ENCODE results near the gene TBC1D22A.

TBC1D22A gene

DNA sequence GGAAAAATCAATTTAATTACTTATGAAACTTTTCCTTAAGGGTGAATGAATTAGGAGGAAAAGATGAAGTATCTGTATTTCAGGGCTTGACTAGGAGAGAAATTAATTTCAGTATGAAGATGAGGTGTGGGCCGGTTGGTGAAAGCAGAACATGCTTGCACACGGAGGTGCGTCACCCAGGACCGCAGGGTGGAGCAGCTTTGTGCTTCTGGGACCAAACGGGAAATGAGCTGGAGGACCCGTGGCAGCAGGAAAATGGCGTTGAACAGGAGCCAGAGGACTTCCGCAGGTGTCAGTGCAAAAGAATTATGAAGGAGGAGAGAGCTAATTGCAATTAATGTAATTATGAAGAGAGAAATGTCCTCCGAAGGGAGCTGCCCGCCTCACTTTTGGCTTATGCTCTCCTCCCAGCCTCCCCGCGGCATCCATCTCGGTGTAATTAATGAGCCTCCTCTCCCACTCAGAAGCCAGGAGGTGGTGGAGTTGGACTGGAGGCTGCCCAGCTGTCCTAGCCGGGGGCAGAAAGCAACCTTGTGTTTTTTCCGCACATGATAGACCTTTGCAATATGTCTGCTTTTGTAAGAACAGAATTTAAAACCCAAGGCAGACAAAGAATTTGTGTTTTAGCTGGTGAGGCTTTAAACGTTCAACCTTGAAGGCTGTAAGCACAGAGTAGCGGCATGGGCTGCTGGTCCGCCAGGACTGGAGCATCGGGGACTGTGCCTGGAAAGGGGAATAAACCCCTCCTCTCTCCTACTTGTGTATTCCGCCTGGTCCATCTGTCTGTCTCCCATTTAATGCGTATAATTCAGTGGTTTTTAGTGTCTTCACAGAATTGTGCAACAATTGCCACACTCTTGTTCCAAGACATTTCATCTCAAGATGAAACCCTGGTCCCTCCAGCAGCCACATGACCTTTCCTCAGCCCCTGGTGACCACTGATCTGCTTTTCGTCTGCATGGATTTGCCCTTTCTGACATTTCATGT is 180.6 kb downstream of the TBC1D22A start:
- no peak for FAIRE-seq
- DNase-seq (ENCODE audit: insufficient read length, low spot score): no peak

DNA sequence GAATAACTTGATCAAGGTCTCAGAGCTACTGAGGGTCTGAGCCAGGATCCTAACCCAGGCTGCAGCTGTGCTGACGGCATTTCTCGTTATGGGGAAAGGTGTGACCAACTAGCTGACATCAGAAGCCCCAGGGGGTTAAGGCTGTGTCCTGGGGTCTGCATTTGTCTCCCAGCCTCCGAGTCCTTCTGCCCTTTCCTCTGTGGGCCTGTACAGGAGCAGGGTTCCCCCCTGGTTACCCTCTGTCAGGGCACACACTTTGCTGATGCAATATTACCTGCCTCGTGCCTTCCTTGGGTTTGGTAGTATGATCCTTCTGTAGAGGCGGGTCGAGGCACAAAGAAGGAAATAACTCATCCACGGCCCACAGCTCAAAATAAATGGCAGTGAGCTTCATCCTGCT is 183.0 kb downstream of the TBC1D22A start:
- no peak for FAIRE-seq
- no peak for DNase-seq (ENCODE audit: insufficient read length, low spot score)

DNA sequence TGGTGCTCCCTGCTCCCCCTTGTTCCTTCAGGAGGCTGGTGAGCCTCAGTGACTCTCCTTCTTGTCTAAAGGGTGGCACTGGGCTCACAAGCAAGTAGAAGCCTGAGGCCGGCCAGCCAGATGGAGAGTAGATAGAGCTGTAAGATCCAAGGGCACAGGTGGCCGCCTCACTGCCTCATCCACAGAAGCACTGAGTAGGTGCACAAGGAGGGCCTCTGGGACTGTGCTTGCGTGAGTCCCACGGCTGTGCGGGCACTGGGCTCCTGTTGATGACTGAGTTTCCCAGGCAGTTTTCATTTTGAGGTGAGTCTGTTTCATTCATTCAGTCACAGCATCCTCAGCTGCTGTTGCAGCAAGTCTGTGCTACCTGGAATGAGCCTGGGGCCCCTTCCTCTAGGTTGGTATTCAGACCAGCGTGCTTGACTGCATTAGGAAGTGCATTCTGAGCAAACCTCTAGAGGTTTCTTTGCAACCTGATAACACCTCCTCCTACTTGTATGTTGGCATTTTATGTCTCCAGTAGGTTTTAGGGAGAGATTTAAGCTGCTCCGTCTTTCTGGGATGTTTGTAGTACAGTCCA is 184.0 kb downstream of the TBC1D22A start:
- FAIRE-seq (no peak), DNase-seq (ENCODE audit: insufficient read length, low spot score) (no peak)

DNA sequence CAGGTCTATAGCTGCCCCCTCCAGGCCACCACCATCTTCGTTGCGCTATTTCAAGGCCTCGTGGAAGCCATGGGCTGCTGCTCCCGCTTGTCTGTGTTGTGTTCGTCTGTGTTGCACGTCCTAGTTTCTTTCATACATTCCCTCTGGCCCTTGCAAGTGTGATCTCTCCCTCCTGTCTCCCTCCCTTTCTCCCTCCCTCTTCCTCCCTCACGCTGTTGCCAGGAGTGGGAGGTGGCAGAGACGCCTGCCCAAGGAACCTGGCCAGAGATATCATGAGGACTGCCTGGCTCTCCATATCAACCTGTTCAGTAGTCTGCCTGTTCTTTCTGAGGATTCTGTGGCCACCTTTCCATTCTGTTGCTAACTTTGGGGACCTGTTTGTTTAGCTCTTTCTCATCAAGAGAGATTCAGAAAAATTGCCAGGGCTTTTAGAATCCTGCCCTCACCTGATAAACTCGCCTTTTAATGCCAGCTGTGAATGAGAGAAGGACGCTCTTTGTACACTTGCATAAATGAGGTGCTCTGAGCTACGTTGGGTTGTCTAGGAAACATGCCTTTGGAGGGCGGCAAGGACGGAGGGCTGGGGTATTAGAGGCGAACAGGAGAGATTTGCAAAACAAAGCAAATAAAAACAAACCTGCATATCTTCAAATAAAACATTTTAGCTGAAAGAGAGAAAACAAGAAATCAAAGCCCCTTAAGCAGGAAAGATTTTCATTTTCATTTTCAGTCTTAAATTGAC is 185.2 kb downstream of the TBC1D22A start:
- no peak for FAIRE-seq
- no peak for DNase-seq (ENCODE audit: insufficient read length, low spot score)

DNA sequence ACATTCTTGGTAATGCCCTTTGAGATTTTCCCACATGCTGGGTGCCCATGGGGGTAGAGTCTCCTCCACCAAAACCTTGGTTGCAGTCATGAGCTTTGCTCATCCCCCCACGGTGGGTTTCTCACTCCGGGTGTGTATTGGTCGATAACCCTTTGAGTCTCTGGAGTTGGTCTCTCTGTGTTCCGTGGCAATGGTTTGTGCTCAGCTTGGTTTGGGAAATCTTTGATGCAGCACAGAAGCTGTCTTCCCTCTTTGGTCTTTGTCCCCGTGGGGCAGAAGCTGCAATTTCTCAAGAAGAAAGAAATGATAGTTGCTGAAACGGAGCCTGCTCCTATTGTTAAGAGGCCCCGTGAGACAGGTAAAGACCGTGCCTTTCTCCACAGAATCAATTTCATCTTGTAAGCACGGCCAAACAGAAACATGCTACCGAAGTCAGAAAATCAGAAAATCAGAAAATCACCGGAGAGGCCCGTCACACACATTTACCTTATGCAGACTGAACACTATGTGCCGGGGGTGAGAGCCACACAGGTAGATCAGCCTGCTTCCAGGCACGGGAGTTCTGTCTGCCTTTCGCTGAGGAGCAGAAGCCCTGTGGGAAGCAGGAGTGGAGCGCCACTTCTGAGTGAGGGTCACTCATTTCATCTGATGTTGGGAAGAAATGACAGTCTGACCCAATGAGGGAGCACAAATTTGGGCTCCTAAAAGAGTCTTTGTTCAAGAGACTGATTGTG is 186.1 kb downstream of the TBC1D22A start:
- FAIRE-seq: no peak

DNA sequence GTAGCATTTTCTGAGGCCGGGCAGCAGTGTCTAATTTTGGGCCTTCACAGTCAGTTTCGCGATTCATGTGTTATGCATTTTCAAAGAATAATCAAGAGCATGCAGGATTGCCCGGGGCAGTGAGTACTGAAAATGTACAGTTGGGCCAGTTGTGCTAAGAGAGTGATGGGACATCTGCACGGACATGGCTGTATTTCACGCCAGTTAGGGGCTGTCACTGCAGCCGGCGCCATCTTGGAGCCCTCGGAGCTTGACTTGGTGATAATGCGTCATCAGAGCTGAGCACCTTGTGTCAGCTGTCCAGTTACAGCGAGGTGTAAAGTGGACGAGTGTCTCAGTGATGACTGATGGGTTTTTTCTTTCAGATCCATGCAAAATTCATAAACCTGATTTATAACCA is 188.9 kb downstream of the TBC1D22A start:
- no peak for FAIRE-seq

More for the DNA sequence above, 186.1 kb downstream of the TBC1D22A start:
- no peak for DNase-seq (ENCODE audit: insufficient read length, low spot score)

DNA sequence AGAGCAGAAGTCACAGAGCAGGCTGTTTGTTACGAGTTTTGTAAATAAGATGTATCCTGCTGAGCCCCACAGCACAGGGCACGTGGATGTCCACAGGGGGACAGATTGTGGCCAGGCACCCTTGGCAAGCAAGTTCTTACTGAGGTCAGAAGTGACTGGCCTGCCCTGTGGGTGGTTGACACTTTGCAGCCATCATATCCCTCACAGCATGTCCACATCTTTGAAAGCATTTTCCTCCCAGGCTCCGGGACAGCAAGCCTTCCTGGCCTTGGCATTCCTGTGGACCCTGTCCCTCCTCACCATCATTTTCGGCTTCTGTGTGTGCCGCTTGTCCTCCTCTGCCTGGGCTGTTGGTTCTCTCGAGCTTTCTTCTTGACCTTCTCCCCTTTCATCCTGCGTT is 189.5 kb downstream of the TBC1D22A start:
- no peak for FAIRE-seq
- no peak for DNase-seq (ENCODE audit: insufficient read length, low spot score)

More for the DNA sequence above, 188.9 kb downstream of the TBC1D22A start:
- DNase-seq (ENCODE audit: insufficient read length, low spot score): no peak

DNA sequence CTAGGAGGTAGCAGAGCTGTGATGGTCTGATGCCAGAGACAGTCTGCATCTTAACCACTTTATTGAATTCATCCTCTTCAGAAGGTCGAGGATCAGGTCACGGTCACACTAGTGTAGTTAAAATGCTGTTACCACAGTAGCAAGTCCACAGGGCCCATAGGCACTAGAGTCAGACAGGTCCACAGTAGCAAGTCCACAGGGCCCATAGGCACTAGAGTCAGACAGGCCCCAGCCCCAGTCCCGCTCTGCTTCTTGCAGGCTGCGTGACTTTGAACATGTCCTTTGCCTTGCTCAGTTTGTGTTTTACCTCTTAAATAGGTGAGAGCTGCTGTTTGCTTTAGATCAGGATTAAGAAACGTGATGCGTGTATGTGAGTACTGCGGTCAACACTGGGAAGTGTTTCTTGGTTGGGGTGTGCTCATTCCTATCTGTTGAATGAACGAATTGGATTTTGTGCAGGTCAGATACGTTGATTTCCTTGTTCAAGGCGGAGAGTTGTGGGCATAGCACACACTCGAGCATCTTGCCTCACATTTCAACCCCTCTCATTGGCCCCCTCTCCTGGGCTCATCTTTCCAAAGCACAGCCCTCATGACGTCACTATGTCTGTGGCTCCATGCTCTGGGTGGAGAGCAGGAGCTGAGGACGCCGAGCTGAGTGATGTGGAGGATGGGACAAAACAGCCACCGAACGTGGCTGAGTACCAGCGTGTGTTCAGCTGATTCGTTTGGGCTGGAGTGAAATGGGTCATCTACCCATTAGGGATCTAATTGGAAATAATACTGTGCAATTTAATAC is 191.7 kb downstream of the TBC1D22A start:
- DNase-seq (ENCODE audit: insufficient read length, low spot score) (no peak), FAIRE-seq (peak; percentile 16)

DNA sequence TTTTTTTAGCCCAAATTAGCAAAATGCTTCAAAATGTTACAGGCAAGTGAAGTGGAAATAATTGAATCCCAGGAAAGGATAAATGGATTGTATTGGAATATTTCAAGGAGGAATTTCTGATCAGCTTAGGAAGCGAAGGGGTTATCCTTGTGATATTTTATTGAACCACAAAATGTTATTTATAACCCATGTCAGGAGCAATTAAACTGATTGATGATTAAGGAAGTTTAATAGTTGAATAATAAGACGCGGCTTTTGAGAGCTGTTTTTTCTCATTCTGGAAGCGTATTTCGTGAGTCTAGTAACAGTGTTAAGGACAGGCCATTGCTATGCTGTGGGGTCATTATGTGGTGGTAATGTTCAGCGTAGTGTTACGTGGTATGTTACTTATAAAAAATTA is 192.3 kb downstream of the TBC1D22A start:
- no peak for DNase-seq (ENCODE audit: insufficient read length, low spot score)
- no peak for FAIRE-seq

DNA sequence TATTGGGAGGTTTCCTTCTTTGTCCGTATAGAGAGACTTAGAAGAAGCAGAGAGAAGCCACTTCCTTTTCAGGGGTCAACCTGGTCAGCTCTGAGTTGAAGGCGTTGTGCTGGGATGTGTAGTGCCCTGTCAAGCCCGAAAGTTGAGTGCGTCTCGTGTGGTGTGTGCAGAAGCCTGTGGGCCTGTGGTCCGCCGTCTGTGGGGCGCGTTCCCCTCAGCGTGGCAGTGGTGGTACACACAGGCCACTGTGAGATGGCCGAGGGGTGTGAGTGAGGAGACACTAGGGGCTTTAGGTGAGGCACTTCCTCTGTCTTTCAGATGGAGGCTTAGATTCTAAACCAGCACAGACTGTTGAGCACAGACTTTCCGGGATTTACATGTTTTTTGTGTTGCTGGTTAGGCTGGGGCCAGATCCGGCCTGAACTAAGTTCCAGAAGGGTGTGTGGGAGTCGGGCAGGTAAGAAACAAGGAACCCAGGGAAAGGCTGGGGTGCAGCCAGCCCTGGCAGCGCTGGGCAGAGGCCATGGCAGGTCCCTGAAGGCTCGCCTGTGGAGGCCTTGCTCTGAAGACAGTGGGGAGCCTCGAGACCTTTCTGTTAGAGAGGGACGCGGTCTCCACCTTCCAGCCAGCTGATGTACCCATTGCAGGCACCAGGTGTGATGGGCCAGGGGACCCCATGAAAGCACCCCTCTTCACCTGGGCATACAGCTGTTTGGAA is 194.2 kb downstream of the TBC1D22A start:
- no peak for FAIRE-seq
- DNase-seq (ENCODE audit: insufficient read length, low spot score): no peak

DNA sequence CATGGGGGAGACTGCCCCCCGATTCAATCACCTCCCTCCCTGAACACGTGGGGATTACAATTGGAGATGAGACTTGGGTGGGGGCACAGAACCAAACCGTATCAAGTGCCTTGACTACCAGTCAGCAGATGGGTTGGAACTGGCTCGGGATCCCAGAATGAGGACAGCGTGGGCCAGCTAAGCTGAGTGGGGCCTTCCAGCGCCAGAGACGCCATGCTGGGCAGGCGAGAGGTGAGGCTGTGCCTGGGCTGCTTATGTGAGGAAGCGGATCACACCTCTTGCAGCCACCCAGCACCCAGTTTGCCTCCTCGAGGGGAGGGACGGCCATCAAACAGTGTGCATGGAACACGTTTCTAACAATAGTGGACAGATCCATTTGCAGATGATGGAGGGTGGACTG is 195.1 kb downstream of the TBC1D22A start:
- DNase-seq (ENCODE audit: insufficient read length, low spot score) (no peak), FAIRE-seq (no peak)

DNA sequence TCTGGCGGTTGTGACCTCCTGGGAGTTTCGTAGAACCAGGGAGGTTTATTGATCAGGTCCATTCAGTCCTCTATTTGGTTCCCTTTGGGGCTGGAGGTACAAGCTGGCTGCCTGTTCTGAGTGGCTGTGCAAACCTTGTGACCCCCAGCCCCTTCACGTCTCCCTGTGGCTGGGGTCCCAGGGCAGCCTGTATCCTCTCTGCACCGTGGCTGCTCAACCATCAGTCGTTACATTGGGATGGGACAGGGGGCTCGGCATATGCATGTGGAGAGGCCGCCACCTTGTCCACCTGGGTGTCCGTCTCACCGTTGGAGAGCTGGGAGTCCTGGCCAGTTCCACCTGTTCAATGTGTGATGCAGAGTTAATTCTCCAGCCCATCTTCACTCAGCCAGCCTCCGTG is 195.7 kb downstream of the TBC1D22A start:
- DNase-seq (ENCODE audit: insufficient read length, low spot score) (no peak), FAIRE-seq (no peak)

DNA sequence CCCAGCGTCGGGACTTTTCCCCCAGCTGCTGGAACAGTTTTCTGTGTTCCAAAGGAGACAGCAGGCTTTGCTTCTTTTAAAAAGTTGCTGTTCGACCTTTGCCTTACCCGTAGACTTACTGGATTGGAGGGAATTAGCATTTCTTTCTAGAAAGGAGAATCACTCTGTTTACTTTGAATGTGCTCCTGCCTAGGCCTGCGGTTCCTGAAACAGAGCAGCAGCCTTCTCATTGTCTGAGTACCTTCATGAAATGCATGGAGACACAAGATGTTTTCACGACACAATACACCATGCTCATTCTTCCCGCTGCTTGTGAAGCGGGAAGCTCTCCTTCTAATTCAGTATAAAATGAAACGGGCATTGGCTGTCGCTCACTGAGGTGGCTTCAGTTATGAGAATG is 196.2 kb downstream of the TBC1D22A start:
- DNase-seq (ENCODE audit: insufficient read length, low spot score) (no peak), FAIRE-seq (no peak)

DNA sequence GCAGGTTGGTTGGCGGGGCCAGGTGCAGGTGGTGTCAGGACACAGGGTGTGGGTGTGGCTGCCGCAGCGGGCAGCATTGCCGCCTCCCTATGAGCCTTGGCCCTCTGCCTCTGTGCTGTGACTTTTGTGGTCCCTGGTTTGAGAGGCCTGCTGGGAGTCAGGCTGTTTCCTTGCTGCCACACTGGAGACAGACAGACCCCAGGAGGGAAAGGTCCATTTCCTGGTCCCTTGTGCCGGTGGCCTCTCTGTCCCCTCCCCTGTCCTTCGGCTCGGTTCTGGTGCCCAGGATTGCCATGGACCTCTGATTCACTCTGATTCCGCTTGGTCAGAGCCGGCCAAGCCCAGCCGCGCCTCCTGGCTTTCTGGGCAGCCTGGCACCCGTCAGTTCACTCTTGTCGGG is 196.9 kb downstream of the TBC1D22A start:
- no peak for FAIRE-seq
- no peak for DNase-seq (ENCODE audit: insufficient read length, low spot score)

DNA sequence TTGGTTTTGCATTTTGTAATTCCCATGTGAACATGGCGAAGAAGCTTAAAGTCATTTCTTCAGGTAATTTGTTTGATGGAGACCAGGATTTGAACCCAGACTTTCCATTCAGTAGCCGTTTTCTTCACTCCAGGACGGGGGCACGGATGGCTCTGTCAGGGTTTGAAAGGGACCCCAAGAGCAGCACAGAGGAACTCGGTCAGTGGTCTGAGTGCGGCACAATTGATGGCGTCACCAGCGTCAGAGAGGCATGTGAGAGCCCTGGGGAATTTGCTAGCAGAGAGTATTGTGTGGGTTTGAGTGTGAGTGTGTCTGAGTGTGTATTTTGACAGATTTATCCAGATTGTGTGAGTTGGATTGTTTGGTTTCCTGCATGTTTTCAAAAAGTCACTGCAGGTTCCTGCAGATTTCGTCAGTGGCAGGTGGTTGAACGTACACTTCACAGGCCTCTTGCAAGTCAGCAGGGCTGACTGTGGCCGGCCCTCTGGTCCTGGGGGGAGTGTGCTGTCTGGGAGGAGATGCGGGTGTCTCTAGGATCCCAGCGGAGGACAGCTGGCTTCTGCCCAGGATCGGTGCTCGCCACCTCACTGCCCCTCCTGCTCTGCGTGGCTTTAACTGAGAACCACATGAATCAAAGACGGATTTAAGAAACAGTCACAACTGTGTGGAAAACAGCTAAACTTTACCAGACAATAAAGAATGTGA is 199.3 kb downstream of the TBC1D22A start:
- FAIRE-seq: no peak
- no peak for DNase-seq (ENCODE audit: insufficient read length, low spot score)

DNA sequence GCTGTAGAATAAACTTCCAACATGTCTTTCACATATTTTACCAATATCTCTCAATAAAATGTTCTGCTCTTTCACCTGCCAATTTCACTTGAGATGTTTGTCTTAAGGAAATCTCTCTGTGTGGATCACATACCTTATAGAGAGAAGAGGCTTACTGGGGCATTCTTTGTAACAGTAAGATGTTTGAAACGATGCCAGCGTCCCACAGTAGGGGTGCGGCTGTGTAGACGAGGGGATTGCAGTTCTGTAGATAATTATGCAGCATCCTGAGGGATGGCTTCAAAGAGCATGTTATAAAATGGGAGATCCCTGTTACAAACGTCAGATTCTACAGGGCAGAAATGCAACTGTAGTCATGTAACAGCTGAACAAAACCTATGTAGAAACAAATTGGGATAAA is 200.0 kb downstream of the TBC1D22A start:
- no peak for DNase-seq (ENCODE audit: insufficient read length, low spot score)
- FAIRE-seq: no peak

DNA sequence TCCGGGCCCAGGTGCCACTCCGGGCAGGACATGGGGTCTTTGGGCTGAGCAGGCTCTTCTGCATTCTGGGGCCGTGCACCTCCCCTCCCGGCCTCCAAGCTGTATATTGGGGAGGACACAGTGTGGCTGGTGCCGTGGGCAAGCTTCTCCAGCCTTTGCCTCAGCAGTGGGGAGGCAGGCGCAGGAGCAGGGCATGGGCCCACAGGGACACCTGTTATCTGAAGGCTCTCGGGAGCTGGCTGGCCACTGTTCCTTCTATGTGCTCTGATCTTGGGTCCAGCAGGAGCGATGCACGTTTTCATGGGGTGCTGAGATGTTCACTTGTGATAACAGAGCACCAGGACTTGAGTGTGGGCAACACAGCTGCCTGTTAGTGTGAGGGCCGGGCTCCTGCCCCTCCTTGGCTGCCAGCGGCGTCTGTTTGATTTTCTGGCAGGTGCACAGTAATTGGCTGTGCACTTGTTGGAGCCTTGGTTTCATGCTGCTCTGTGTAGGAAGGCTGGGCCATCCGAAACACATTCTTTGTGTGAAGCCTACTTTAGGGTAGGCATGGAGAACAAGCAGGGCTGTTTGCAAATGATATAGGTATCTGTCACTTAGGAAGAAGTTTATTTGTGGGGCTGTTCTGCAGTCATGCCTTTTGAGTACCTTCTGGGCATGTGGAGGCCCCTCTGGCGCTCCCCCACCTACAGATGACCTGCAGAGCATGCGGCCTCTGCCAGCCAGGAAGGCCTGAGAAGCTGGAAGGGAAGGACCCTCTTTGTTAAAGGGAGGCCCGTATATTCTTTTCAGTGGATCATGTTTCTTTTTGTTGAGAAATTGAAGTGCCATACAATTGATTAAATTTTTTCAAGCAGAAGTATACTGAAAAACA is 201.5 kb downstream of the TBC1D22A start:
- FAIRE-seq: no peak
- no peak for DNase-seq (ENCODE audit: insufficient read length, low spot score)

Measured in HTR-8/SVneo (cell line).